NAMALWA (cell line): ENCODE results near the gene DDX19B.
A peak's percentile ranks its signal among the peaks of the same experiment; 100 is the strongest.
"Not testable (repeated sequence)": the region's sequence is repeated elsewhere in the genome, so short reads cannot be mapped to it uniquely, and the experiment has no call there.

ENCODE experiments used
- DNase-seq: peaks from one replicate; pipeline ENCODE4 v3.0.0-alpha.2; 2015; ENCODE audit warnings: low spot score

Gene DDX19B

DNA sequence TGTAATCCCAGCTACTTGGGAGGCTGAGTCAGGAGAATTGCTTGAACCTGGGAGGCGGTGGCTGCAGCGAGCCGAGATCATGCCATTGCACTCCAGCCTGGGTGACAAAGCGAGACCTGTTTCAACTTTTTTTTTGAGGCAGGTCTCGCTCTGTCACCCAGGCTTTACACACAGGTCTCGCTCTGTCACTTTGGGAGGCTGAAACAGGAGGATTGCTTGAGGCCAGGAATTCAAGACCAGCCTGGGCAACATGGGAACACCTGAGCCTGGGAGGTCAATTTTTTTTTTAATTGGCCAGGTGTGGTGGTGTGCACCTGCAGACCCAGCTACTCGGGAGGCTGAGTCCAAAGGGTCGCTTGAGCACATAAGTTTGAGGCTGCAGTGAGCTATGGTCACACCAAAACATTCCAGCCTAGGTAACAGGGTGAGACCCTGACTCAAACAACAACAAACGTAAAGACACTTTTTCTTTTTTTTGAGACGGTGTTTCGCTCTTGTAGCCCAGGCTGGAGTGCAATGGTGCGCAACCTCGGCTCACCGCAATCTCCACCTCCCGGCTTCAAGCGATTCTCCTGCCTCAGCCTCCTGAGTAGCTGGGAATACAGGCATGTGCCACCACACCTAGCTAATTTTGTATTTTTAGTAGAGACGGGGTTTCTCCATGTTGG, 11.5 kb upstream of the DDX19B start:
- not testable (repeated sequence) for DNase-seq

DNA sequence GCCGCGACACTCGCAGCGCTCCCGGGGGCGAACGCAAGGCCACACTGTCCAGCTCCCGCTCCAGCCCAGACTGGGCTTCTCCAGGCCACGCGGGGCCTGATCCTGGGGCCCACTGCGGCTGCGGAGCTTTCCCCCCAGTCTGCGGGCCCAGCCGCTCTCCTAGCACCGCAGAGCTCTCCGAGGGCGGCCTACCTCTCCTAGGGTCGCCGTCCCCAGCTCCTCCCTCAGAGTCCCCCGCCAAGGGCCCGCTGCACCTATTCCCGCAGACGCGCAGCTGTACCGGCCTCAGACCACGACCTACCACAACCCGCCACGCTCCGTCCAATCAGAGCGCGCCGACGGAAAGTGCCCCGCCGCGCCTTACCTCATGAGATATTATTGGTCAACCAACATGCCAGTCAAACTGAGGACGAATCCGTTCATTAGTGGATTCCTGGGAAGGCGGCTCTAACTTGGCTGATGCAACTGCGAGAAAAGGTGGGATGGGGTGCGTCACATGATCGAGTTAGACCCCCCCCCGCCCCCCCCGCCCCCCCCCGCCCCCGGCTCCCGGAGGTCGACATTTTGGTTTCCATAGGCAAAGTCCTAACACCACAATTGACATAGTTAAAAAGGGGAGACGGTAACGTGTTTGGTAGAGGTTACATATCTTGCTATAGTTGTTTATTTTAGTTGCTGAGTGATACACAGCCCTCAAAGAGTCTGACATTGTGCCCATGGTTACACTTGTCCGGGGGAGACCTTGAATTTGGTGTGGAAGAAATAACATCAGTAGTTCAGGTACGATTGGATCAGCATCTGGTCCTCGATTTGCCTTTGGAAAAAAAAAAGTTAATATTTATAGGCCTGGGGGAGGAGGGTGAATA, 9.5 kb upstream of the DDX19B start, which contains the start of gene AARS1:
AARS1 (minus strand) TSS at position 278 of the 866 bp plus-strand sequence. CDS start 6,743 bp downstream, outside the sequence.
- DNase-seq = peak; percentile 98

DNA sequence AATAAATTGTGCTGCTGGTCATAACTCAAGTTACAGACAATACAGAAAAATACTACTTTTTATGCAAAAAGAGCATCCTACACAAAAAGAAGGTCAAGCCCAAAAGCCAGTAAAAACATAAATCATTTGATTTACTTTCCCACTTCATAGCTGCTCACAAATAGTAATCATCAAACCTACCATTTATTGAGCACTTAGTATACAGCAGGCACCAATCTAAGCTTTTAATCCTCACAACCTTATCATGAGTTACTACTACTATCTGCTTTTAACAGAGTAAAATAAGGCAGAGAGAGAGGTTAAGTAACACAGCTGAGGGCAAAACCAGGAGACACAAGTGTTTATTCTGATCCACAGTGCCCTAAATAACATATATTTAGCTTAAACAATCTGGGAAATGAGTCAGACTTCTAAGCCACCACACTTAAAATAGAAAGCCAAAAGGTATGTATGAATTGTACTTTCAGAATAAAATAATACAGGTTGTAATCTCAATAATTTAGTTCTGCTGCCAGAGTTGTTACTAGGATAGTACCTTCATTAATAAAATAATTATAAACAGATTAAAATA, 8.0 kb upstream of the DDX19B start:
- no peak for DNase-seq

DNA sequence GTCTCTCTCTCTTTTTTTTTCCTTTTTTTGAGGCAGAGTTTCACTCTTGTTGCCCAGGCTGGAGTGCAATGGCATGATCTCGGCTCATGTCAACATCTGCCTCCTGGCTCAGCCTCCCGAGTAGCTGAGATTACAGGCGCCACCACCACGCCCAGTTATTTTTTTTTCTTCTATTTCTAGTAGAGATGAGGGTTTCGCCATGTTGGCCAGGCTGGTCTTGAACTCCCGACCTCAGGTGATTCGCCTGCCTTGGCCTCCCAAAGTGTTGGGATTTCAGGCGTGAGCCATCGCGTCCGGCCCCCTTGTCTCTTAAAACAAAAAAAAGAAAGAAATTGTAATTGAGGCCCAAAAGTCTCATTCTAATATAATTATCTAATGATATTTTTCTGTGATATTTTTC, 6.8 kb upstream of the DDX19B start:
- not testable (repeated sequence) for DNase-seq

DNA sequence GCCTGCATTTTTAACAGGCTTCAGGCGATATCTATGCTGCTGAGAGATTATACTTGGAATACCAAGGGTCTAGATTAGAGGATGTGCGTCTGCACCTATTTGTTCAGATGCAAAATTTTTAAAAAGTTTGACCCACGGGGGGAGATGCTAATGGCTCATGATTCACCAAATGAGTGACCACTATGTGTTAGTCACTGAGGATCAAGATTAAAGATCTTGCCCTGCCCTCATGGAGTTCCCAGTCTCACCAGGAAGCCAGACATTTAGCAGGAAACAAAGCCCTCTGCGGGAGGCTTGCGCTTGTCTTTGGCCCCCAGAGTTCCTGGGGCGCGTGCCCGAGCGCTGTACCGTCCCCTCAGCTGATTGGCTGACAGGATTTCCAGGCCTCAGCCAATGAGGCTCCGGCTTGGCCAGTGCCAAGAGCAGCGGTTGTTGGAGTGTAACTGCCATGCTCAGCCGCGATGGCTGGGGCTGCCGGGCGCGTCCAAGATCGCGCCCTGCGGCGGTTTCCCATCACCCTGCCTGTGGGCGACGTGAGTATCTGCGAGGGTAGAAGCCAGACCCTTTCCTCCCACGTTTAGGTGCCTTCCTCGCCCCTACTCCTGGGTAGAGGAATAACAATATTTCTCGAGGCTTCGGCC, 4.5 kb upstream of the DDX19B start:
- DNase-seq = no peak

DNA sequence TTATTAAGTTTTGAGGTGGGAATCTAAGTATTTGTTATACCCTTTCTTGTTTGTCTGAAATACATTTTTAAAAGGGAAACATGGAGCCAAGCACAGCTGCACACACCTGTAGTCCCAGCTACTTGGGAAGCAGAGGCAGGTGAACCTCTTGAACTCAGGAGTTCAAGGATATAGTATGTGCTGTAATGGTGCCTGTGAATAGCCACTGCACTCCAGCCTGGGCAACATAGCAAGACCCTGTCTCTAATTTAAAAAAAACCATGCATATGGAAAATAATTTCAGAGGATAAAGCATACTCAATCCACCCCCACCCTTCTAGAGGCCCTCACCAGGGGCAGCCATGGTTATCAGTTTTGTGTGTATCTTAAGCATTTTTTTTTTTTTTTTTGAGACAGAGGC, 3.4 kb upstream of the DDX19B start:
- DNase-seq = no peak

DNA sequence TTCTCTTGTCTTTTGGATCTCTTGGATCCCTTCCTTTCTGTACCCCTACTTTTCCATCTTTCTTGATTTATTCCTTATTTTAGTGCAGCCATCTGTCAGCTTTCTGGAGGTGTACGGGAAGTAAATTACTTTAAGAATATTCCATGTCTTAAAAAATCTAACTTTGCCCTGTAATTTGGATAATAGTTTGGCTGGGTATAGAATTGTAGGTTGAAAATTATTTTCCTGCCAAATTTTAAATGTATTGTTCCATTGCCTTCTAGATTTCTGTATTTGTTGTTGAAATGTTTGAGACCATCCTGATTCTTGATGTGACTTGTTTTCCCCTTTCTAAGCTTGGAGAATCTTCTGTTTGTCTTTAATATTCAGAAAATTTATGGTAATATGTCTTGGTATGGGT, 2.1 kb downstream of the DDX19B start:
- no peak for DNase-seq

DNA sequence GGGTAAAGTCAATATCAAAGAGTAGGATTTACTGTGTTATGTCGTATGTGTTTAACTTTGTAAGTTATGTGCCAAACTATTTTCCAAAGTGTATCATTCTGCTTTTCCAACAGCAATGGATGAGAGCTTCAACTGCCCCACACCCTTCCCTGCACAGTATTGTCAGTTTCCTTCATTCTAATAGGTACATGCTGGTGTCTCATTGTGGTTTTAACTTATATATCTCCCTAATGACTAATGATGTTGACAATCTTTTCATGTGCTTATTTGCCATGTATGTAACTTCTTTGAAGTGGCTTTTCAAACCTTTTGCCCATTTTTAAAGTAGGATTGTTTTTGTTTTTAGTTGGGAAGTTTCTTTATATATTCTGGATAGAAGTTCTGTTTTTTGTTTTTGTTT, 3.8 kb downstream of the DDX19B start:
- DNase-seq = no peak

DNA sequence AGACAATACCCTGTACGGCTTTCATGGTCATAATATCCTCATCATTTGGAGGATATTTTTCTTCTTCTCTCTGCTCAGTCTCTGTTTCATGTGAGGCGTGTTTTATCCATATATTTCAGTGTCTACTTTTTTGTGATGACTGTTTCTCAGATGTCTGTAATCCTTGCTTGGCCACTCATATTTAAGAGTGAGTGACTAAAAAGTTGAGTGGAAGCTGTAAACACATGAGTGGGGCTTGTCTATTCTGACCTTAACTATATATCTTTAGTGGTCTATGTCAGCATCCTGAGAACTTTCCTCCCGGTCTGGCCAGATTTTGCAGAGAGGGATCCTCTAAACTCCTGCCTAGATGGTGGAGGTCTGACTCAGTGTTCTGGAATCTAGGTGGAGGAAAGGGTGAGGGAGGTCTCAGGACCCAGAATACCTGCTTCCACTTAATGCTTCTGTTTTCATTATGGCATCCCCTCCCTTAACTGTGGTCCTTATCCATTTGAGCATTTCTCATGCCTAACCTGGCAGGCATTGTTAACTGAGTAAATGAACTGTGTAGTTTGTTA, 6.0 kb downstream of the DDX19B start:
- DNase-seq = no peak

DNA sequence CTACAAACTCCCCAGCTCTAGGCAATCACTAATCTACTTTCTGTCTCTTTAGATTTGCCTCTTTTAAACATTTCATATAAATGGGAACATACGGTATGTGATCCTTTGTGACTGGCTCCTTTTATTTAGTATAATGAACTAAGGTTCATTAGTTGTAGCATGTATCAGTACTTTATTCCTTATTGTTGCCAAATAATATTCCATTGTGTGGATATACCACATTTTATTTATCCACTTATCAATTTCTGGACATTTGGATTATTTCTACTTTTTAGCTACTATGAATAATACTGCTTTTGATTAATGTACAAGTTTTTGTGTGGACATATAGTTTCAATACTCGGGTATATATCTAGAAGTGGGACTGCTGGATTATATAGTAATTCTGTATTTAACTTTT, 7.9 kb downstream of the DDX19B start:
- DNase-seq = no peak

DNA sequence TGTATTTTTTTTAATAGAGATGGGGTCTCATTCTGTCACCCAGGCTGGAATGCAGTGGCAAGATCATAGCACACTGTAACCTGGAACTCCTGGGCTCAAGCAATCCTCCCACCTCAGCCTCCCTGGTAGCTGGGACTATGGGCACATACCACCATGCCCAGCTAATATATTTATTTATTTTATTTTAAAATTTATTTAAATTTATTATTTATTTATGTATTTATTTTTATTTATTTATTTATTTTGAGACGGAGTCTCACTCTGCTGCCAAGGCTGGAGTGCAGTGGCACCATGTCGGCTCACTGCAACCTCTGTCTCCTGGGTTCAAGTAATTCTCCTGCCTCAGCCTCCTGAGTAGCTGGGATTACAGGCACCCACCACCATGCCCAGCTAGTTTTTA, 8.7 kb downstream of the DDX19B start:
- DNase-seq = not testable (repeated sequence)

DNA sequence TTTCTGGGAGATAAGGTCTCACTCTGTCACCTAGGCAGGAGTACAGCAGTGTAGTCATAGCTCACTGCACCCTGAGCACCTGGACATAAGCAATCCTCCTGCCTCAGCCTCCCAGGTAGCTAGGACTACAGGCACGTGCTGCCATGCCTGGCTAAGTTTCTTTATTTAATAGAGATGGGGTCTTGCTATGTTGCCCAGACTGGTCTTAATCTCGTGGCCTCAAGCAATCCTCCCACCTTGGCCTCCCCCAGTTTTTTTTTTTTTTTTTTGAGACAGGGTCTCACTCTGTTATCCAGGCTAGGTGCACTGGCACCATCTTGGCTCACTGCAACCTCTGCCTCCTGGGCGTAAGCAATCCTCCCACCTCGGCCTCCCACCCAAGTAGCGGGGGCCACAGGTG, 21.1 kb downstream of the DDX19B start:
- DNase-seq = no peak

DNA sequence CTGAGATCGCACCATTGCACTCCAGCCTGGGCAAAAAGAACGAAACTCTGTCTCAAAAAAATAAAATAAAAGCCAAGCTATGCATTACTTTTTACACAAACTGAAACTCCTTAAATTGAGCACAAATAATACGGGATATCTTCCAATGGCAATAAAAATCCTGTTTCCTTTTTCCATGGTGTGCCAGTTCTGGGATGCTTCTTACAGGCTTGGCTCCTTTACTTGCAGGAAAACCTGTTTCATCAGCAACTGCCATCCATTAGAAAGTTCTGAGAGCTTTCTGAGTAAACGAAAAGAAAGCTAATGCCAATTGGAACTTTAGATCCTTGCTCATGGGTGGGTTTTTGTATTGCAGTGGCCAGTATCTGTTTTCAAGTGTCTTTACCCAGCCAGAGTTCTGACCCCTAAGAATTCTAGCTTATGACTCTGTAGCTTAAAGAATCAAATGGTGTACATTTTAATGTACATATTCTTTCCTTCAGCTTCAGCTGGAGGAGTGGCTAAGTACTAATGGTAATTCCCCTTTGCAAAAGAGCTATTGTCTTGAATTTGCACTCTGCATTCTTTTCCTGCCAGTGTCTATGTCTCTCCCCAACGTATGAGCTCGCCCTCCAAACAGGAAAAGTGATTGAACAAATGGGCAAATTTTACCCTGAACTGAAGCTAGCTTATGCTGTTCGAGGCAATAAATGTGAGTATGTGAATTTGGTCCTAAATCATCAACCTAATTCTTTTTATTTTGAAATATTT, 26.2 kb downstream of the DDX19B start:
- DNase-seq = no peak

DNA sequence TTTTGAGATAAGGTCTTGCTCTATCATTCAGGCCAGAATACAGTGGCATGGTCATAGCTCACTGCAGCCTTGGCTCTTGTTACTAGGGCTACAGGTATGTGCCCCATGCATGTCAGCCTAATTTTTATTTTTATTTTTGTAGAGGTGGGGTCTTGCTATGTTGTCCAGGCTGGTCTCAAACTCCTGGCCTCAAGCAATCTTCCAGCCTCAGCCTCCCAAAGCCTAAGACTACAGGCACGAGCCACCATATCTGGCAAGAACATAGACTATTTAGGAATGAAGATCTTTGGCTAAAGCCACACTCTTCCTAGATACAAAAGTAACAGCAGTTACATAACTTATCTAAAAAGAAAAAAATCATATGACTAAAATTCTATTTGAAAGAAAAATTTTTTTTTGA, 32.1 kb downstream of the DDX19B start:
- no peak for DNase-seq

DNA sequence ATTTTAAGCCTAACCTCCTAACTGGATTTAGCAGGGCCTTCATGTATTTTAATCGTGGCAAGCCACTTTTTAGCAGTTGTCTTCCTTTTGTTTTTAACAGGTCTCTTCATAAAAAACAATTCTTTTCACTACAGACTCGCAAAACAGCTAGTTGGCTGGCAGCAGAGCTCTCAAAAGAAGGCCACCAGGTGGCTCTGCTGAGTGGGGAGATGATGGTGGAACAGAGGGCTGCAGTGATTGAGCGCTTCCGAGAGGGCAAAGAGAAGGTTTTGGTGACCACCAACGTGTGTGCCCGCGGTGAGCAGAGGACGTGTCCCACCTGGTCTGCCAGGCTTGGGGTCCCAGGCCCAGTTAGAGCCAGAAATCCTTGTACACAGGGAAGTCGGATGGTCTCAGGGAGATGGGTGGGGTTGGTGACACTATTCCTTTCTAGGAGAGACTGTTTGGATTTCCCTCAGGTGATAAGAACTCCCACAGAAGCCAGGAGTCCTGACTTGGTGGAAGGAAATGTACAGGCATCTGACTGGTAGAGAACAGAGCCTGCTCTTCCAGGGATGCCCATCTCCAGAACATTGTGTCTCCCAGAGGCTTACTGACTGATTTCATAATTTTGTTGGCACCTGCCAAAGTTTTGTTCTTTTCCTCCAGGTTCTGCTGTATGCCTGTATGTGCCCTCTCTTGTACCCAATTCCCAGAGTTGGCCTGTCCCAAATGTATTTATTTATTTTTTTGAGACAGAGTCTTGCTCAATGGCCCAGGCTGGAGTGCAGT, 32.8 kb downstream of the DDX19B start:
- DNase-seq = peak; percentile 27

DNA sequence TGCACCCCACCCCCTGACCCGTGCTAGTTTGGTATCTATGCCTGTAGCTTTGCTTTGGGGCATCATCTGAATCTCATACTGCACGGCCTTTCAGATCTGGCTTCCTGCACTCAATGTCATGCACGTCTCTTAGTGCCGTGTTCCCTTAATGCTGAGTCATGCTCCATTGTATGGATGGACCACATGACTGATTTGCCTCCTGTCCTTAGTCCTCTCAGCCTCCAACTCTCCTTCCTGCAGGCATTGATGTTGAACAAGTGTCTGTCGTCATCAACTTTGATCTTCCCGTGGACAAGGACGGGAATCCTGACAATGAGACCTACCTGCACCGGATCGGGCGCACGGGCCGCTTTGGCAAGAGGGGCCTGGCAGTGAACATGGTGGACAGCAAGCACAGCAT, 33.7 kb downstream of the DDX19B start:
- DNase-seq = not testable (repeated sequence)

DNA sequence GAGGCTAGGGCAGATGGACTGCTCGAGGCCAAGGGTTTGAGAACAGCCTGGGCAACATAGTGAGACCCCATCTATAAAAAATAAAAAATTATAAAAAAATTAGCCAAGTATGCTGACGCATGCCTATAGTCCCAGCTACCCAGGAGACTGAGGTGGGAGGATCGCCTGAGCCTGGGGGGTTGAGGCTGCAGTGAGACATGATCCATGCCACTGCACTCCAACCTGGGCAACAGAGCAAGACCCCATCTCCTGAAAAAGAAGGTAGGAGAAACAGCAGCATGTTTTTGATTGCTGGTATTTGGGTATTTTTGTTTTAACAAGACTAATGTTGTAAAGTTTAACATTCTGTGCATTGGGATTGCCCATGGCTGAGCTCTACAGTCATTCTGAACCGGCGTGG, 38.8 kb downstream of the DDX19B start:
- no peak for DNase-seq

DNA sequence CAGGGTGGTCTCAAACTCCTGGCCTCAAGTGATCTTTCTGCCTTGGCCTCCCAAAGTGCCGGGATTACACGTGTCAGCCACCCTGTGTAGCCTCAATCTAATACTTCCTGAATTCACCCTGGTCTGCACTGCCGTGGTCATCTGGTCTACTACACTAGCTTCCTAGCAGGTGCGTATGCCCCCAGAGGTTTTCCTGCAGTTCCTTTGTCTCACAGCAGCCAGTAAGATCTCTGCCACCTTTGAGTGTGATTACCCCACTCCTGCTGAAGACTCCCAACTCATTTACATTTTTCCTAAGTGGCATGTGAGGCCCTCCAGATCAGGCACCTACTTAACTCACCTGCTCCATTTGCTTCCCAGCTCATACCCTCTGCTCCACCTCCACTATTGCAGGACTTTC, 42.6 kb downstream of the DDX19B start:
- no peak for DNase-seq

DNA sequence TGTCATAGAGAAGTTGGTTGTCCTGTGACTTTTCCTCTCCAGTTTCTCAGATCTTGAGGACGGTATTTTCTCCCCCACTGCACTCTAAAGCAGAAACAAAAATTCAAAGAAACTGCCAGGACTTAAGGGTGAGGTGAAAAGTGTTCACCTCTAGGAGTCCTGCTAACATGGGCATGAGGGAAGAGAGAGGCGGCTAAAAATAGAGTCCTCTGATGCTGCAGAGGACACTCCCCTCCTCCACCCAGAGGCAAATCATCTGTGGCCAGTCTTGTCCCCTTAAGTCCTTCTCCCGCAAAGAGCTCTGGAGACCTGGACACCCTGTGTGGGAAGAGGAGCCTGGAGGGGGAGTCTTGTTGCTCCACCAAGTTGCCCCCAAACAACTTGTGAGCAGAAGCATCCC, 43.0 kb downstream of the DDX19B start:
- DNase-seq = peak; percentile 22

DNA sequence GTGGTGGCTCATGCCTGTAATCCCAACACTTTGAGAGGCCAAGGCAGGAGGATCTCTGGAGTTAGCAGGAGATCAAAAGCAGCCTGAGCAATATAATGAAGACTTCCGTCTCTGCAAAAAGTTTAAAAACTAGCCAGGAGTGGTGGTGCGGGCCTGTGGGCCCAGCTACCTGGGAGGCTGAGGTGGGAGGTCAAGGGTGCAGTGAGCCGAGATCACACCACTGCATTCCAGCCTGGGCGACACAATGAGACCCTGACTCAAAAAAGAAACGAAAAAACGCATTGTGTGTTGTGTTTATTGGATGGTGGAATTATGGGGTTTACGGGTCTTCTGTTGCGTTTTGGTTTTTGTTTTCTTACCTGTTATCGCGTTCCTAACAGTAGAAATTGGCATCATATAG, 46.9 kb downstream of the DDX19B start:
- DNase-seq = no peak

DNA sequence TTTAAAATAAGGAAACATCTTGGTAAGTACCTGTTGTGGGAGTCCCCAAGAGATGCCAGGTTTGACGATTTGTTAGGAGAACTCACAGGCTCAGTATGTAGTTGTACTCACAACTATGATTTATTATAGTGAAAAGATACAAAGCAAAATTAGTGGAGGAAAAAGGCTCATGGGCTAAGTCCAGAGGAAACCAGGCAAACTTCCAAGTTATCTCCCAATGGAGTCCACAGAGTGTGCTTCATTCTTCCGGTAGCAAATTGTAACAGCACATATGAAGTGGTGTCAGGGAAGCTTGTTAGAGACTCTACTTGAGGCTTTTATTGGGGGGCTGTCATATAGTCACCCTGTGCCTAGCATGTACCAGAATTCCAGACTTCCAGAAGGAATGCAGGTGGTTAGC, 50.0 kb downstream of the DDX19B start:
- no peak for DNase-seq
